GM12891 (cell line): Measurements from ENCODE around the gene GPR142.

ENCODE experiments used
- PAX5 ChIP-seq: IDR thresholded peaks from 2 replicates; pipeline ENCODE4 v1.6.1; 2011; ENCODE audit warnings: low read length, moderate library complexity, mild to moderate bottlenecking; ENCODE audit not compliant: insufficient read depth, severe bottlenecking
- POLR2A ChIP-seq: IDR thresholded peaks from 2 replicates; pipeline ENCODE4 v1.6.1; 2011; ENCODE audit warnings: low read depth, low read length, control low read depth
- POLR2AphosphoS5 ChIP-seq: IDR thresholded peaks from 2 replicates; pipeline ENCODE4 v1.6.1; 2011; ENCODE audit warnings: low read depth, low read length, control low read depth
- POU2F2 ChIP-seq: IDR thresholded peaks from 2 replicates; pipeline ENCODE4 v1.6.1; 2011; ENCODE audit warnings: low read depth, mild to moderate bottlenecking, control low read depth, low read length, moderate library complexity
- SPI1 ChIP-seq: IDR thresholded peaks from 2 replicates; pipeline ENCODE4 v1.6.1; 2011; ENCODE audit warnings: low read depth, low read length, control low read depth
- TAF1 ChIP-seq: IDR thresholded peaks from 2 replicates; pipeline ENCODE4 v1.6.1; 2011; ENCODE audit warnings: low read depth, low read length, control low read depth

- TF ChIP-seq POLR2A (no peak), TAF1 (no peak), POLR2AphosphoS5 (no peak), SPI1 (no peak), POU2F2 (no peak), PAX5 (no peak)
Measured at GRCh38 chr17:74392848-74393247, 25.5 kb downstream of the GPR142 start.
